Hypothalamus (tissue), 51 donors: ENCODE measurements around the gene PIH1D1.

Experiments
- DNase-seq, 51 donors: peaks; one replicate each; lab custom pipeline; 2025; lab: John Stamatoyannopoulos, UW

PIH1D1 gene

DNA sequence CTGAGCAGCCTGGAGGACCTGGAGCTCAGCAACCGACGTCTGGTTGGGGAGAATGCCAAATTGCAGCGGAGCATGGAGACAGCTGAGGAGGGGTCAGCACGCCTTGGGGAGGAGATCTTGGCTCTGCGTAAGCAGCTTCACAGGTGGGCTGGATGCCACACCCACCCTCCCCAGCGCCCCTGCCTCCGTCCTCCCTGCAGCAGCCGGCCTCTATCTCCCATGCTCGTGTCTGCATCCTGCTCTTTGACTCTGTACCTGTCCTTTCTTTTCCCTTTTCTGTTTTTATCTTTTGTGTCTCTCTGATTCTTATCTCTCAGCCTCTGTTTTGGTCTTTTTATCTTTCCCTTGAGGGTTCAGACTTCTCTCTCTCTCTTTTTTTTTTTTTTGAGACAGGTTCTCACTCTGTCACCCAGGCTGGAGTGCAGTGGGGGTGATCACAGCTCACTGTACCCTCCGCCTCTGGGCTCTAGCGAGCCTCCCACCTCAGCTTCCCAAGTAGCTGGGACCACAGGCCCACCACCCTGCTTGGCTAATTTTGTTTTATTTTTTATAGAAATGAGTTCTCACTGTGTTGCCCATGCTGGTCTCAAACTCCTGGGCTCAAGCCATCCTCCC lies 53.5 kb downstream of the PIH1D1 start:
- no peak for DNase-seq

DNA sequence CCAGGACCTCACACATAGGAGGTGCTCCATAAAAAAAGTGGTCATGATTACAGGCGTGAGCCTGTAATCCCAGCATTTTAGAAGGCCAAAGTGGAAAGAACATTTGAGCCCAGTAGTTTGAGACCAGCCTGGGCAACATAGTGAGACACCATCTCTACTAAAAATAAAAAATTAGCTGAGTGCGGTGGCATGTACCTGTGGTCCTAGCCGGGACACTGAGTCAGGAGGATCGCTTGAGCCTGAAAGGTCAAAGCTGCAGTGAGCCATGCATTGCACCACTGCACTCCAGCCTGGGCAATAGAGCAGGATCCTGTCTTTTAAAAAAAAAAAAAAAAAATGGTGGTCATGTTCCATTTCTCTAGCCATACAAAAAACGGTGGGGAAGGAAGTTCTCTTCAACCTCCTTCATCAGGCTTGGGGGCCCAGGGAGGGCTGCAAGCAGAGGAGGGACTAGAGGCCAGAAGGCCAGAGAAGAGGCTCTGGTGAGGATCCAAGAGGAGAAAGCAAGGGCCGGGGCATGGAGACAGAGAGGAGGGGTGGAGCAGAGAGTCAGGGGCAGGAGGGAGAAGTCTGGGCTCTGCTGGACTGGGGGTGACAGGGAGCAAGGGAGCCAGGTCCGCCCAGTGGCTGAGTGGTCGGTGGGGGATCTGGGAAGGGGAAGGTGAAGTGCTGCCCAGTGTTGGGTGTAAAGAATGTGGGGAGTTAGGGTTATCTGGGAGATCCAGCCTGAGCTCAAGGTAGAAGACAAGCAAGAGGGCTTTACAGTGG lies 54.7 kb downstream of the PIH1D1 start:
- no peak for DNase-seq
